Stimulated activated CD8-positive, alpha-beta memory T cell treated with anti-CD3 and anti-CD28 coated beads, Interleukin-2, amount 100 ng/mL, for 48 hours (primary cell): ENCODE results near the gene BTBD2.

ENCODE experiments used
- DNase-seq, 2 donors: peaks; one replicate each; pipeline ENCODE4 v3.0.0-alpha.2; 2020; ENCODE audit warnings: low read depth in 2 of 2

The BTBD2 gene

DNA sequence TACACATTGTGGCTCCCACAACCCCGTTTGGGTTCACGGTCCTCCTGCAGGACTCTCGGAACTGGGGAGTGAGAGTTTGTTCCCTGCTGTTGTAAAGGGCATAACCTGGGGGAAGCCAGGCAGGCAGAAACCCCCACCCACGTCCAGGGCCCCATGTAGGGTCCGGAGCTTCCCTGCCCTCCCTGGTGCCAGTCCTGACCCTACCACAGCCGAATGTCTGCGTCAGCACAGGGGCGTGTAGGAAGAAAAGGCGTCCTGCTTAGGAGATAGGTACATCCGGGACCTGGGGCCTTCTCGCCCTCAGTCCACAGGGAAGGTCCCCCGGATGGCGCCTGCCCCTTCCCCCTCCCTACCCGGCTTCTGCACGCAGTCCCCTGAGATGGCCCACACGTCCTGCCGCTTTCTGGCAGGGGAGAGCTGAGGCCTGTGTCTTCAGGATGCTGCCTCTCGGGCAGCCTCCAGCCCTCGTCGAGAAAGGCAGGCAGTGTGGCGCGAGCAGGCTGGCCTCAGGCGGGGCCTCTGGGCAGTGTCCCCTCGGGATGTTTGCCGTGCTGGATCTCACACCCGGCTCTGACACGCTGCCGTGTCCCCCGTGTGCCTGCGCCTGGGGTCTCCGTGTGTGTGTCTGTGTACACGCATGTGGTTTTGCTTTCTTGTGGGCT, 55.5 kb downstream of the BTBD2 start:
- no peak for DNase-seq

DNA sequence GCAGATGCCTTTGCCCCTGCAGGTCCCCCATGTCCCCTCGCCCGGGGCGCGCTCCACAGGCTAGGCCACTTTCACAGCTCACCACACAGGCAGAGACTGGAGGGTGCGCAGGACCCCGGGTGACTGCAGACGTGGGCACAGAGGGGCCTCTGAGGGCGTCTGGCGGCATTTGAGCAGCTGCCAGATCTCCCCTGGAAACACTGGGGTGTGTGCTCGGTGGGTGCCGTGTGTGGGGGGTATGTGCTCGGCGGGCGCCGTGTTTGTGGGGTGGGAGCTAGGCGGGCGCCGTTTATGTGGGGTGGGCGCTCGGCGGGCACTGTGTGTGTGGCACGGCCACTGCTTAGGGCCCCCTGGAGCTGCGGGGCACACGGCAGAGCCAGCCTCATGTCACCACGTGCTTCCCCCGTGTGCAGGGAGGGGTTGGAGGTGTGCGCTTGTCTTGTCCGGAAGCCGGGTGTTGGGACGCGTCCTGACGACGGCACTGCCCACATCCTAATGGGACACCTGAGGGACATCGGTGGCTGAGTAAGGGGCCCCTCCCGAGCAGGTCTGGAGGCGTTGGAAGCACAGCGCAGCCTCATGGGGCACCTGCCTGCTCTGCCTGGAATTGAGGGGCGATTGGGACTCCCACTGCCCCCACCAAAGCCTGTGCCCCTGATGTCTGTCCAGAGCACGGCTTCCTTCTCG, 57.8 kb downstream of the BTBD2 start:
- no peak for DNase-seq

DNA sequence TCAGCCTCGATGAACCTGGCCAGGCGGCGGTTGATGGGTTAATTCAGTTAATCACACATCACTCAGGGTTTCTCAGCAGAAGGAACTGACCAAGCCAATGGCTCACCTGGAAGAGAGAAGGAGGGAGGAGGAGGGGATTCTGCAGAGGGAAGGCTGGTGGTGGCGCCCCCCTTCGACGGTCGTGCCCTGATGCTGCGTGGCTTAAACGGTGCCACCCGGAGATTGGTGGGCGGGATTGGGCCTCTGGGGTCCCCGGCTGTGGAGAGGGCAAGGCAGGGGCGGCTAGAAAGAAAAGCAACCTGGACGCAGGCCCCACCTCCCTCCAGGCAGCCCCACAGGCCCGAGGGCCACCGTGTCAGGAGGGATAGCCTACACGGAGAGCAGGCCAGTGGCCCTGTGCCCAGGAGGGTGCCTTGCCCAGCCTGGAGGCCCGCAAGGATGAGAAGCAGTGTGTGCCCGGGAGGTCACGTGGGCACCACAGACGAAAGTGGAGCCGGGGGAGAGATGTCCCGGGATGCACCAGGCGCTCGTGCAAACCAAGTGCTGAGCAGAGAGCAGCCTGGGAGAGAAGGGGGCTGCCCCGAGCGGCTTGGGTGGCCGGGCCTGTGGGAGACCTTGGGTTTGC, 58.5 kb downstream of the BTBD2 start:
- DNase-seq: no peak

DNA sequence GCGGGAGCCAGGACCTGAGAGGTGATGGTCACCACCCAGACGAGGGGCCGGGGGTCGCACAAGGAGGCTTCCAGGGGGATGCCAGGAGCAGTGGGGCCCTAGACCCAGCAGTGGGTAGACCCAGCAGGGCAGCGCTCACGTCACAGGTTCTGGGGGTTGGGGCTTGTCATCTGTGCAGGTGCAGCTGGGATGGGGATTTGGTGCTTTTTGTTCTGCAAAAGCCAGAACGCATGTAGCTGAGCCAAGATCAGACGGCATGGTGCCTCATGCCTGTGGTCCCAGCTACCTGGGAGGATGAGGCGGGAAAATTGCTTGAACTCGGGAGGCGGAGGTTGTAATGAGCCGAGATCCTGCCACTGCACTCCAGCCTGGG, 59.4 kb downstream of the BTBD2 start:
- DNase-seq: no peak

DNA sequence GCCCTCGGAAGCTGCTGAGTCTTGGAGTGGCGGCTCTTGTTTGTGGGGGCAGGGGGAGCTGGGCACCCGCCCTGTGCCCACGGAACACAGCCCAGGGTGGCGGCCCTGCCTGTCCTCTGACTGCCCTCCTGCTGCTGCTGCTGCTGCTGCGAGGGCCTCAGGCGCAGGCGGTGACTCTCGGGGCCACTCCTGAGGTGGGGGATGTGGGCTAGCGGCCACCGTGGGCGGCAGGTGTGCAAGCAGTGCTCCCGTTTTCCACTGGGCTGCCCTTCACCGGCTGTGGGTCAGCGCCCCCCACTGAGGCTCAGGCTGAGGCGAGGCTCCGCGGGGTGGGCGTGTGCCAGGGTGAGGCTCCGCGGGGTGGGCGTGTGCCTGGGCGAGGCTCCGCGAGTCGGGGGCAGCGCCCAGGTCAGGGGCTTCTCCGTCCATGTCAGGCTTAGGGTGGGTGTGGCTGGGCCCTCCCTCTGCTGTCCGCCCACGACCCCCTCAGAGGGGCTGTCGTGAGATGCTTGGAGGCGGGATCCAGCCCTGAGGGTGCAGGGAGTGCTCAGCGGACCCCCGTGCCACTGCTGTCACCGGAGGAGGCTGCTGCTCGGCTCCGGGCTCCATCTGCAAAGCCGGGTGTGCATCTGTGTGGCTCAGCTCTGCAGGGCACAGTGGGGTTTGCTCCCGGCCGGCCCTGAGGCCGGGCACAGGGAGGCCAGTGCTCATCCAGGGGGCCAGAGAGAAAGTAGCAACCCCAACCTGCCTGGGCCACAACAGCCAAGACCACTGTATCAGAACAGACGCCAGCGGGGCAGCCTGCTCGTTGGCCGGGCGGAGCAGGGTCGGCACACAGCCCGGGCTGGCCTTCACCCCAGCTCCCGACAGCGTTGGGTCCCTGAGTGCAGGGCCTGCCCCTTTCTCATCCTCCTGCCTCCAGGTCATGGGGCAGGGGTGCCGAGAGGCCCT, 60.1 kb downstream of the BTBD2 start:
- no peak for DNase-seq

DNA sequence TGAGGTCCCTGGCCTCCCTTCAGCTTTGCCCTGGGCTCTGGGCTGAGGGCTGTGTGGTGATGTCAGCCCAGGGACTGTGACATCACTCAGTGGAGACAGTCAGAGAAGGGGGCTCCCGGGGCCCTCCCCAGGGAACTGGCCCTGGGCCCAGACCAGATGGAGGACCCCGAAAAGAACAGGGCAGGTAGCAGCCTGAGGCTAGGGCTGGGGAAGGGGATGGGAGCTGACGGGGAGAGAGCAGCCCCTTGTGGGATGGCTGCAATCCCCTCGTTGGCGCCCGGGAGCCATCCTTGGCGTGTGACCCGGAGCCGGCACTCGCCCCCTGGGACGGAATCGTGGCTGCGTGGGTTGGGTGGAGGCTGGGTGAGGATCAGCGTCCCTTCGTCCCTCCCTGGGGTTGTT, 61.0 kb downstream of the BTBD2 start:
- DNase-seq: no peak

DNA sequence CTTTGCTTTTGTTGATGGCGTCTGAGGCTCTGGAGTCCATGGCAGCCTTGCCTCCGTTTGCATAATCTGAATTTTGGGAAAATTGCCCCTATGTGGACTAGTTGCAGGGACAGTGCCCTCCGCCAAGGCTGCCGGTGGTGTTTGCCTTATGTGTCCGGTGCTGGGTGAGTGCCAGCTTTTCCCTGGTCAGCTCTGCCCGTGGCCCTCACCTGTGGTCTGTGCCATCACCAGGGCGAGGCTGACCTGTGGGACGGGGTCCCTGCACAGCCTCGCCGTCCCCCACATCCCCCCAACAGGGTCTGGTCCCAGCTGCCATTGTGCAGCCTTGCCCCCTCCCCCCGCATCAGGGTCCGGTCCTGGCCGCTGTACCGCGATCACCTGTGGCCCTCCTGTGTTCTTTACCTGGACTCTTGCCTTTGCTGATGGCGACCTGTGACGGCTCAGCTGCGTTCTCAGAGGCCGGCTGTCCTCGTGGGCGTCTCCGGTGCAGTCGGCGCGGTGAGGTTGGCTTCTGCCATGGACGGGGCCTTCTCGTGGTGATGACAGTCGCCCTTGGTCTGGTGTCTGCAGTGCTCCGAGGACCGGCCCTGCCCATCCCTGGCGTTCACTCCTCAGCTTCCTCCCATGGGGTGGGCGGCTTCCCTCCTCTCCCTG, 61.9 kb downstream of the BTBD2 start:
- DNase-seq: no peak

DNA sequence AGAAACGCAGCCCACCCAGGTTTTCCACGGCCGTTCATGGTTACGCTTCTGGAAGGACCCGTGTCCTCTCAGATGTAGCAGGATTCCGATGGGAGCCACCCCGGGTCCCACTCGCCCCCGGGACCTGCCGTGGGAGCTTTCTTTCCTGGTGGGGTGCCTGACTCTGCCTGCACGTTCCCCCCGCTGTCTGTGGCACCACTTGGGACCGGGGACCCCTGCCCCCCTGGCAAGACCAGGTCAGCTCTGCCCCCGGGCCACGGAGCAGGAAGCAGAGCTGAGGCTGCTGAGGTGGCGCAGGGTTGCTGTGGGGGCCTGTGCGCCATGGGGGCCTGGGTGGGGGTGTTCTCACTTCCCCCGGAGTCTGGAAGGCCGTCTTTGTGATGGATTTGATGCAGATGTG, 62.5 kb downstream of the BTBD2 start:
- DNase-seq: no peak

DNA sequence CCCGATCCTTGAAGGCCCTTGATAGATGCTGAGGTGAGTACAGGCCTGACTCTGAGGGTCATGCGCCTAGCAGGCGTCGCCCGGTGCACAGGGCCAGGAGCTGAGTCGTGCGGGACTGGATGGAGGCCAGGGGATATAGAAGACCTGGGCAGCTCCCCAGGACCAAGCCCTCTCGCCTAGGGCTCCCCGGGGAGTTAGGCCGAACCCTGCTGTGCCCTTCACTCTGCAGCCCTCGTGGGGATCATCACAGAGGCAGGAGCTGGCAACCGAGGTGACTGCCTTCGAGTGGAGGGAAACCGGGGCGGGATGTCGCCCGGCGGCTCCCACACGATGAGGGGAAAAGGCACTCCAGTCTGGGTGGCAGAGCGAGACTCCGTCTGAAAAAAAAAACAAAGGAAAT, 62.9 kb downstream of the BTBD2 start:
- no peak for DNase-seq

DNA sequence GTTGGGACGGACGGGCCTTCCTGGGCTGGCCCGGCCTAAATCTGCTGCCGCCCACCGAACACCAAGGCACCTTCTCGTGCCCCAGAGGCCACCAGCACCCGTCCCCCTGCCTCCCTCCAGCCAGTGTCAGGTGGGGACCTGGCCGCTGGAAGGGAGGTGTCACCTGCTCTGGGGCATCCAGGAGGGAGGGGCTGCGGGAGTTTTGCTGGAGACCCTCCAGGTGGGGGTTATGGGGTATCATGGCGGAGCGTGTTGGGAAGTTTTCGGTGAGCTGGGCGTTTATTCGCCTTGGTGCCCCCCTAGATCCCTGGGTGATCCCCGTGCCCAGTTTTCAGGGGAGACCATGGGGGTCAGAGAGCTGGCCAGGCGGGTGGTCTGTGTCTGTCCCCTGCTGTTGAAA, 64.9 kb downstream of the BTBD2 start:
- no peak for DNase-seq

DNA sequence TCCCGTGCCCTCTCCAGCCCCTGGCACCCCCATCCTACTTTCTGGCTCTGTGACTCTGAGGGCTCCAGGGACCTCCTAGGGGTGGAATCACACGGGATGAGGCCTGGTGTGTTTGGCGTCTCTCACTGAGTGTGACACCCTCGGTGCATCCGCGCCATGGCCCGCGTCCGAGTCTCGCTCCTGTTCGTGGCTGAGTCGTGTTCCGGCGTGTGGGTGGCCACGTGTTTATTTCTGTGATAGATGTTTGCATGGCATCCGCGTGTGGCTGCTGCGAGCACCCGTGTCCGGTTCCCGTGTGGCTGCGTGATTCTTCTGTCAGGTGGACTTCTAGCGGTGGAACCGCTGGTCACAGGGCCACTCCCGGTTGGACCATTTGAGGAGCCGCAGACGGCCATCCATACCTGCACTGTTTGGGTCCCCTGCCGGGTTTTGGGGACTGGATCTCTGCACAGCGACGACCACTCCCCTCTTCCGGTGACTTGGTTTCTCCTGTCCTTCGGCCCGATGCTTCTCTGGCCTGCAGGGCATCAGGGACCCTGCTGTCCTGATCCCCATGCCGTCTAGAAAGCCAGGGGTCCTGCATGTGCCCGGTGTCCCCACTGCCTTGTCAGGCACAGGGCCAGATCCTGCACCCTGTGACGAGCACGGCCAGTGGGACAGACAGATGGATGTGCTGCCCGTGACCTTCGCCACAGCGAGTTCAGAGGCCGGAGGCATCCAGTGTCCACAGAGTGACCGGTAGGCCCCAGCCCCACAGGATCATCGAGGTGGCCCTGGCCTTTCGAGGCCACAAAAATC, 66.0 kb downstream of the BTBD2 start:
- DNase-seq: no peak

DNA sequence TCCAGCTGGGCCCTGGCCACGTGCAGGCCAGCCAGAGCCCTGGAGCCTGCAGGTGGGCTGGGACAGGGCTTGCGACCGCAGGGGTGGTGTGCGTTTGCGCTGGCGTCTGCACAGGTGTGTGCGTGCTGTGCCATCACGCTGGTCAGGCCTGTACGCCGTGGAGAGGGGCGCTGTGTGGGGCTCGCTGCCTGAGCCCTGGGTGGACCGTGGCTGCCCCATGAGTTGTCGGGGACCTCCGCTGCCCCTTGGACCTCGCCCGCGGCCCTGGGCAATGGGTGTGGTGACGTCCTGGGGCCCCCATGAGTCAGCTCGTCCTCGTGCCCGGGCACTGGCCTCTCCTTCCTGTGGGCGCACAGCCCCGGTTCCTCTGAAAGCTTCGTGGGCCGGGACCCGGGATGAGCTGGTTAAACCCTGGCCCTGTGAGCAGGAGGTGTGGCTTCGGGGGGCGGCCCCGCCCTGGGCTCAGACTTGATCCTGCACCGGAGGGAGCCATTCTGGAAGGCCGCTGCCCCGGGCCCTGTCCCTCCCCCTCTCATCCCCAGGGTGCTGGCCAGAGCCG, 67.8 kb downstream of the BTBD2 start:
- DNase-seq: no peak

DNA sequence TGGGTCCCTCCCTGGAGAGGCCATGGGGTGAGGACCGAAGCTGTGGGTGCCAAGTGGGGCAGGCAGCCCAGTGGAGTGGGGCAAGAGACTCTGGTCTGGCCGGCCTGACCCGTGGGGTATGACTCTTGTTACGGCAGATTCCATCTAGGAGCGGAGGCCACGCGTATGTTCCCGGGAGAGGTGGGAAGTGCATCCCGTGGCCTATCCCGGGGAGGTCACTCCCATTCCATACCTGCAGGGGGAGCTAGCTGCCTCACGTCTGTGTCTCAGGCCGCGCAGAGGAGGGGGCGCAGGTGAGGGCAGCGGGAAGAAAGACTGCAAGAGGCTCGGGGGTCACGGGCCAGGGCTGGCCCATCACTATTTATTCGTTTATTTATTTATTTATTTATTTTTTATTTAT, 69.6 kb downstream of the BTBD2 start:
- DNase-seq: no peak

DNA sequence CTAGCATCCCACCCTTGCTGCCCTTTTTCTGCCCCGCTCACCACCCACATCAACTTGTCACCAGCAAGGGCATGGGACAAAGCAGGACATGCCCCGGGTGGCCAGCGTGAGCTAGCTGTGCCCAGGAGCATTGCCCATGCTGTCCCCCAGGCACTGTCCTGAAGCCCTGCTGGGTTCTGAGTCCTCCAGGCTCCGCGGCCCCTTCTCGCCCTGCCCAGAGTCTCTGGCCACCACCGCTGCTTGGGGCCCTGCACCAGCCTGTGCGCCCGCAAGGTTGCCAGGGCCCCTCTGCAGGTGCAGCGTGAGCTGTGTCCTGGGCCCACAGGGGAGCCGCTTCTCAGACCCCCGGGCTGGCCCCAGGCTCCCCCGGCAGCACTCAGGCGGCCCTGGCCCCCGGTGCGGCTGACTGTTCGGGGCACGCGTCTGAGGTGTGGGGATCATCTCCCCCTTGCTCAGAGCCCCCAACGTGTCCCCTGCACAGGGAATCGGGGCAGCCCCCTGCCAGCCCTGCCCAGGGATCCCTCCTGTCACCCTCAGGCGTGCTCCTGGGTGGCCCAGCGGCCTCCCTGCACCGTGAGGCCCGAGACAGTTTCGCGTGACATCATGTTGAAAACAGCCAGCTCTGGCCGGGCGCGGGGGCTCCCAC, 70.5 kb downstream of the BTBD2 start:
- DNase-seq: no peak

DNA sequence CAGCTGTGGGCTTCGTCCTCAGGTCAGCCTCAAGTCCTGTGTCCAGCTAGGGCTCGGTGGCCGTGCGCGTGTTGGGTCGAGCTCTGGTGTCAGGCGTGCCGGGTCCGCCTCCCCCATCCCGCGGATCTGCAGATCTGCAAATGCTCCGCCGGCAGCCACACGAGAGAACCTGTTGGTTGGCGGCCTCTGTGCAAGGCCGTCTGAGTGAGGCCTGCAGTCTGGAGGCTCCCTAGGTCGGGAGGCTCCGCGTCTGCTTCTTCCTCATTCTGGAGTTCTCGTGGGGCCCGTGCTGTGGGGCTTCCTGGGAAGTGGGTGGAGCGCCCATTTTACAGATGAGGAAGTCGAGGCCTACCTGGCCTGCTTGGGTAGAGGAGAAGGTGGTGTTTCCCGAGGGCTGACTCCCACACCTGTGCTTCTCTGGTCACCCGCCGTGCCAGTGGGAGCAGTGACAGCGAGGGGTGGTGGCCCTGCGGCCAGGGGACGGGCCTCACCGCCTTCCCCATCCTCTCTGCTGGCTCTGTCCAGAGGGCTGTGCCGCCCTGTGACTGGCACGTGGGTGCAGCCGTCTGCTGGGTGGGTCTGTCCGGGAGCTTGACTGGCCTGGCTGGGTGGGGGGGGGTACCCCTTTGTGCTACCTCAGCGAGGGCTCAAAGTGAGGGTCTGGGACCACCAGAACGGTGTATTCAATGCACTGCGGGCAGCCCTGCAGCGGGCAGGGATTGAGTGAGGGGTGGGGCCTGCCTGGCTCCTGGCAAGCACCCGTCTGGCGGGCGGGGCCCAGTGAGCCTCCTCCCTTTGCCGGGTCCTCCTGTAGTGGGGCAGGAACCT, 71.2 kb downstream of the BTBD2 start:
- no peak for DNase-seq

DNA sequence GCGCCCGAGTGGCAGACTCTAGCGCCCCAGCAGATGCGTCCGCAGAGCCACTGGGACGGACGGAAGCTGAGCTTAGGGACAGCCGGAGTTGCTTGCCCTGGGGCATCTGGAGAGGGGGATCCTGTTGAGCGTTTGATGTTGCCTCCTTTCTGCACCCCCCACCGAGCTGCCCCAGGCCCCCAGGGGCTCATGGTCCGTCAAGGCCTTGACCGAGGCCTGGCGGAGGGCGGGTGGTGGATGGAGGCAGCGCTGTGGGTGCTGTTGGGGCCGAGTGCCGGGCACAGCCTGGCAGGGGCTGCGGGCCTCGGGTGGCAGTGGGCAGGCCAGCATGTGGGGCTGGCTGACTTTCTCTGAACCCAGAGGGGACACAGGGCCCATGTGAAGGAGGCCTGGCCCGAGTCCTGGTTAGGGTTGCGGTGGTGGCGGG, 71.8 kb downstream of the BTBD2 start:
- no peak for DNase-seq

DNA sequence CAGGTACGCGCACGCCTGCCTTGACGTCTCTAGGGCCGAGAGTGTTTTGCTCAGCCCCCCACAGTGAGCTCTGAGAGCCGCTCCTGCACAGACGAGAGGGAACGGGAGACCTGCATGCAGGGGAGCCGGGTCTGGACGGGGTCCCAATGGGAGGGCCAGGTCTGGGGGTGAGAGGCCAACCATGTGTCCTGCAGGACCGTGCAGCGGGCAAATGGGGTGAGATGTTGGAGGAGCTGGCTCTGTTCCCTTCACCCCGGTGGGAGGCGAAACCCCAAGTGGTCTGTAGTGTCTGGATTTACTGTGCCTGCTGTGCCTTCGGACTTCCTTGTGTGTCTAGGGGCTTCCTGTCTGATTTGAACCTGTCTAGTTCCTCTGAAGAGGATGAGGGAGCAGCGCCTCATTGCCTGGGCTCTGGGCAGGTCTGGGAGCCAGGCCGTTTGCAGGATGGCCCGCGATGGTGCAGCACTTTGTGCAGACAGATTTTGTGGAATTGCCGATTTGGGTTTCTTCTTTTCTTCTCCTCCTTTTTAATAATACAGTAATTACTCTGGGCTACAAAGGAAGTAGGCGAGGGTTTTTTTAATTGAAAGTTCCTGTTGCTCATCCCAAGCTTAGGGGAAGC, 72.5 kb downstream of the BTBD2 start:
- no peak for DNase-seq

DNA sequence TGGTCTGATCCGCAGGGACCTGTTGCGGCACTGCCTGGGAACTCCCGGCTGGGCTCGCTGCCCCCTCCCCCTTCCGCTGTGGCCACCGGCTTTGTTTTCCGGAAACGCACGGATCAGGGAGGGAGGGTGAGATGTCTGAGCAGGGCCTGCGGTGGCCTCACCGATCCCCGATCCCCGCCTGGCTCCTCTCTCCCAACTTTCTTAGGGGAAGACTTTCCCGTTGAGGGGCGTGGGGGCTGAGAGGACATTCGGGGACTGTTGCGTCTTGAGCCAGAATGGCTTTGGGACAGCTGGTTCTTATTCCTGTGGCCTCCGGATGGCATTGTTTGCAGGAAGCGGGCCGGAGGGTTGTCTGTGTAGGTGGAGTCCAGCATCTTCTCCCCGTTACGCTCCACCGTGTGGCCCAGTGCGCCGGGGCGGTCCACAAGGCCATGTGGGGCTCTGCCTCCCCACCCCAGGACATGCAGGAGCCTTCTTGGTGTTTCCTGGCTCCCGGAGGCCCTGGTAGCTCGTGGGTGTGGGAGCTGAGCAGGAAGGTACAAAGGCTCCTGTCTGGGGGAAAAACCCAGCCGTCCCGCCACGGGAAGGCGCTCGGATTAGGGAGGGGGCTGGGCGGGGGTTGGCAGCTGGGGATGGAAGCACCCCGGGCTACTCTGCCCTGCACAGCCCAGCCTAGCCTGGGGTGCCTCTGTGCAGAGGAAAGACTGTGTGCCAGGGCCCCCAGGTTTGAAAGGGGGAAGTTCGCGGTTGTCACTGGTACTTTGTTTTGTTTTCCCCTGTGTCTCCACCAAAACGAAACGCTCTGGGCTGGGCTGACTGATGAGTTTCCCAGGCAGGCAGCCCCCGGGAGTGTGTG, 73.2 kb downstream of the BTBD2 start:
- DNase-seq: peak; percentile 59 to 61
